ENCODE measurements around the gene MEGF11.
"Not testable (repeated sequence)": the region's sequence is repeated elsewhere in the genome, so short reads cannot be mapped to it uniquely, and the experiment has no call there.

Gene MEGF11

DNA sequence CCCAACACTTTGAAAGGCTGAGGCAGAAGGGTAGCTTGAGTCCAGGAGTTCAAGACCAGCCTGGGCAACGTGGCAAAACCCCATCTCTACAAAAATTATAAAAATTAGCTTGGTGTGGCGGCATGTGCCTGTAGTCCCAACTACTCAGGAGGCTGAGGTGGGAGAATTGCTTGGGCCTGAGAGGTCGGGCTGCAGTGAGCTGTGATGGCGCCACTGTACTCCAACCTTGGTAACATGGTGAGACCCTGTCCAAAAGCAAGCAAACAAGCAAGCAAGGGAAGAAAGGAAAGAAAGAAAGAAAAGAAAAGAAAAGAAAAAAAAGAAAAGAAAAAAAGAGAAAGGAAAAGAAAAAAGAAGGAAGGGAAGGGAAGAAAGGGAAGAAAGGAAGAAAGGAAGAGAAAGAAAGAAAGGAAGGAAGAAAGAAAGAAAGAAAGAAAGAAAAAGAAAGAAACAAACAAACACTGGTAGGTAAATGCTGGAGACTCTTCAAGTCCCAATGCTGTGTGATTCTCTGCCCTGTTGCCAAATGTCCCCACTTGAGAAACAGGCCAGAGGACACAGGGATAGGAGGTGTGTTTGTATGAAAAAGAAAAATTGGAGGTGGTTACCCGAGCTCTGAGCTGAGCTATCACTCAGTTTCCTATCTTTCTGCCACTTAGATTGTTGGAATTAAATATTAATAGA, 263.1 kb downstream of the MEGF11 start:
- no peak for DNase-seq

- DNase-seq, result no peak
Measured at GRCh38 chr15:65987100-65987499, 266.4 kb downstream of the MEGF11 start.

GRCh38 chr15:65986416-65986815, 267.1 kb downstream of the MEGF11 start:
- no peak for DNase-seq

GRCh38 chr15:65985387-65985786, 268.2 kb downstream of the MEGF11 start:
- no peak for DNase-seq

DNA sequence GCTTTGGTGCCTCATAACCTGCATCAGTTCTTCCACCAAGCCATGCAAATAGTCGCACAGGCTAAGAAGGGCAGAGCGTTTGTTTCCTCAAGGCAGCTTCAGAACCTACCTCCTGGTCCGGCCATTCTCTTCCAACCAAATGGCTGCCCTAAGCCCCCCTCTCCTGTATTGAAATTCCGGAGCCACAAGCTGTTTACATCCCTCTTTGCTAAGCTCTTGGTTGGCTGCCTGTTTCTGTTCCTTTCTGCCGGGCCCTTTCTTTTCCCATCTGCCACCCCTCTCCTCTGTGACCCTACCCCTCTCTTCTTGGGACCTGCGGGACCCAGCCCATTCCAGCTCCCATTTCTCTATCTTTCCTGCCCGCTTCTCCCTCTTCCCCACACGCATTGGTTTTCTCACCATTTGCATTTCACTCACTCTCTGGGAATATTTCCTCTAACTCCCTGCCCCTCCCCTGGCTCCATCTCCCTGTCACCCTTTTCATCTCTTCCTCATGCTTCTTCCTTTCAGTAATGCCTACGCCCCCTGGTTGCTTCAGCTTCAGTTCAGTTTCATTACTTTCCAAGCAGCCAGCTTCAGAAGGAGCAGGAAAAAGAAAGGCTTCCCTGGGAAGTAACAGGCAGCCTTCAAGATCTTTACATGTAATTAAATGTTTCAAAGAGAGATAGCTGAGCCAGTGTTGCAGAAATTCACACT, 270.8 kb downstream of the MEGF11 start:
- DNase-seq, result no peak

GRCh38 chr15:65981837-65982626, 271.5 kb downstream of the MEGF11 start:
- no peak for DNase-seq

GRCh38 chr15:65980824-65981456, 272.6 kb downstream of the MEGF11 start:
- DNase-seq, result no peak

DNA sequence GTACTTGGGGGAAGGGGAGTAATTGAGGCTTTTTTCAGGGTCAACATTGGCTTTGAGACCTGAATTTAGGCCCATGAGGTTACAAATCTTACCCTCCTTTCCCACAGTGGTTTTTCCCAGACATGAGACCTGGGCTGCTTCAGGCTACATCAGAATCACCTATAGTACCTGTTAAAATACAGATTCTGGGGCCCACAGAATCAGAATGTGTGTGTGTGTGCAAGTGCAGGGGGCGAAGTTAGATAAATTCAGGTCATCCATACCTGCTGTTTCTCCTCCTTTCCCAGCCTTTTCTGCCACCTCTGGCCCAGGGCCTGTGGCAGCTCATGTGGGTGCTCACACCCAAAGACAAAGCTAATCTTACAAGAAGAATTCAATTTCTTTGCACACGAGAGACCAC, 273.7 kb downstream of the MEGF11 start:
- DNase-seq, result no peak

- DNase-seq, result no peak
Measured at GRCh38 chr15:65979316-65979715, 274.2 kb downstream of the MEGF11 start.

DNA sequence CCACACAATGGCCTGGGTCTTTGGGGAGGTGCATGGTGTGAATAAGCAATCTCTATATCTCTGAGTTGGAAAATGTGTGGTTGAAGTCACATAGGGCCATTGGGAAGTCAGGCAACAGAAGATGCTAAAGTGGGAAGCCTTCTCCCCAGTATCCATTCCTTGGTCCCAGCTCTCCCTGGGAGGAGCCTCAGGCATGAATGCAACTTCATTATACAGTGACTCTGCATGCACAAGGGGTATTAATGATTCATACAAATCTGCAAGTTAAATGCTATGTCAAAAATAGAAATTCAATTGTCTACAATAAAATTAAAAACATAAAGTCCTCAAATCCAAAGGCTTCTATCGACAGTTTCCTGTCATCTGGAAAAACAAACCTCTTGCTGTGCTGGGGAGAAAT, 275.4 kb downstream of the MEGF11 start:
- DNase-seq, result no peak

DNA sequence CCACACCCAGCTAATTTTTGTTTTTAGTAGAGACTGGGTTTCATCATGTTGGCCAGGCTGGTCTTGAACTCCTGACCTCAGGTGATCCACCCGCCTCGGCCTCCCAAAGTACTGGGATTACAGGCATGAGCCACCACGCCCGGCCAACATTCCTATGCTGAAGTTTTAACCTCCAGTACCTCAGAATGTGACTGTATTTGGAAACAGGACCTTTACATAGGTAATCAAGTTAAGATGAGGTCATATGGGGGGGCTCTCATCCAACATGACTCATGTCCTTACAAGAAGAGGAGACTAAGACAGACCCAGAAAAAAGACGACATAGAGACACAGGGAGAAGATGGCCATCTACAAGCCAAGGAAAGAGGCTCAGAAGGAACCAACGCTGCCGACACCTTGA, 277.4 kb downstream of the MEGF11 start:
- DNase-seq, result not testable (repeated sequence)

- DNase-seq, result no peak
Measured at GRCh38 chr15:65971741-65971995, 281.9 kb downstream of the MEGF11 start.

- no peak for DNase-seq
Measured at GRCh38 chr15:65970937-65971740, 282.4 kb downstream of the MEGF11 start.

GRCh38 chr15:65969865-65970816, 283.4 kb downstream of the MEGF11 start:
- DNase-seq, result no peak

DNA sequence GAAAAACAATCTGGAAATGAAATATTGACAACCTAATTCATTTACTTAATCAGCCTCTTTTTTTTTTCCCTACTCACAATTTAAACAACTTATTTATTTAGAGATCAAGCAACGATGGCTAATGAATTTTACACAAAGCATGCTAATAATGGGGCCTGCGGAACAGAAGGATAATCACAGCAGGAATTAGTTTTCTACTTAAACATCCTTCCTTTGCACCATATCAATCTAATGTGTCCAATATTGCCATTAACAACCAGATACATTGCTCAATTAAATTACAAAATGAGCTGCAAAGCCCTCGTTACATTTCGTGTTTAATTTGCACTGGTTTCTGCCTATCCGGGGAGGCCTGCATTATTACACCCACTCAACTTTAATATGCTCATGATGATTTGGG, 285.0 kb downstream of the MEGF11 start:
- no peak for DNase-seq

GRCh38 chr15:65964792-65965433, 288.6 kb downstream of the MEGF11 start:
- DNase-seq, result no peak

DNA sequence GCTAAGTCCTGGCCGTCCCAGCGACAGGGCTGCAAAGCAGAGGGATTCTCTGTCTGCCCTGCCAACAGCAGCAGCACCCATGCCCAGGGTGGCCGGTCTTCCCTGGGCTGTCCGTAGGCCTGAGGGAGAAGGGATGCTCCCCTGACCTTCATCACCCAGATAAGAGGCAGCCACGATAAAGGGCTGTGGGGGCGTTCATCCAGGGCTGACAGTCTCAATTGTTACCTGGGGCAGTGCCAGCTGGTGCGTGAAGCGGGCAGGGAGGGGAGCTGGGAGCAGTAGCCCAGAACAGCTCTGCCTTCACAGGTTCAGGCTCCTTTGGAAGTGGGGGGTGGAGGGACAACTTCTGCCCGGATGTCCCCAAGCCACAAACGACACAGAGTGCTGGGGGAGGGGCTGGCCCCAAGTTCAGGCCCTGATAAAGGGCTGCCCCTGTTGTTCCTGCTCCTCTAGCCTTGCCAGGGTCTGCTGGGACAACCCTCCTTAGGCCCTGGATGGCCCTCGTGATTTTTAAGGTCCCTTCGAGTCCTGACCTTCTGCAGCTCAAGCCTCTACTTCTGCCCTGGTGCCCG, 289.6 kb downstream of the MEGF11 start:
- DNase-seq, result no peak

DNA sequence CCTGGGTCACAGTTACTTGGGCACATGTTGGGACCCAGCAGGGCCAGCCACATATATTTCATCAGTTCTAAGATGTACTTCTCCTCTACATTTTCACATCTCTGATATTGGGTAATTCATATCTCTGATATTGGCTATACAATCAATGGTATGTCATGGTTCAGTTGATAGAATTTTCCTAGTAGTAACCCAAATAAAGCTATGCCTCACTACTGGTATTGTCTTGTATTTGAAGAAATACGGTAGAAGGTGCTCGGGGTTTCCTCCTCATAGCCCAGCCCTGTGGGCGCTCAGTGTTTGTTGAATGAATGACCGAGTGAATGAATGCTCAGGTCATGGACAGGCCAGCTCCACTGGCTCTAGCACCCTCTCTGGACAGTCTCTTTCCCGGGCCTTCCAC, 290.2 kb downstream of the MEGF11 start:
- no peak for DNase-seq

- DNase-seq, result no peak
Measured at GRCh38 chr15:65962187-65962586, 291.4 kb downstream of the MEGF11 start.

GRCh38 chr15:65960586-65960985, 293.0 kb downstream of the MEGF11 start:
- DNase-seq, result no peak

DNA sequence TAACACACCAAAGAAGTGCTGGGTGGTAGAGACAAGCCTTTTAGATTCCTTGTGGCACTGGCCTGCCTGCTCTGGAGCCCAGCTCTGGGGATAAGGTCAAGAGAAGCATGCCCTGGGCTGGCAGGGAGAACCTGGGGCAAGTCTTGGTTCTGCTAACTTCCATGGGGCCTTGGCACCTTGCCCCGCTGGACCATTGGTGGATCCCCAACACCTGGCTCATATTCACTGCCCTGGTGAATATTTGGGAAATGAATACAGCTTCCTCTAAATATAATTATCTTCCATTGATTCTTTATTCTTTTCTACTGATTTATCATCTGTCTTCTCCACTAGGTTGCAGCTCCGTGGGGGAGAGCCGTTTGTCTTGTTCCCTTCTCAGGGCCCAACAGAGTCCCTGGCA, 294.7 kb downstream of the MEGF11 start:
- DNase-seq, result no peak

Data from NCI-H2107 (cell line).